Thyroid gland (tissue), 4 donors: Measurements from ENCODE around the gene BCL7C.

Experiments used
- CTCF ChIP-seq, 6 experiments: fragments of 200-600 bp in 3 of 6; fragments of 450-650 bp in 3 of 6; sonication (generic) in 3 of 6; IDR thresholded peaks; one replicate each; pipeline ENCODE4 v1.5.1; 2016 to 2019; ENCODE audit warnings: antibody characterized with exemption in 6 of 6, mild to moderate bottlenecking in 2 of 6, inconsistent platforms in 1 of 6, moderate library complexity in 1 of 6
- POLR2A ChIP-seq, 2 donors: fragments of 450-650 bp; IDR thresholded peaks; one replicate each; pipeline ENCODE4 v1.6.1; 2017; ENCODE audit warnings: antibody characterized with exemption in 2 of 2, mild to moderate bottlenecking in 2 of 2, moderate library complexity in 1 of 2

DNA sequence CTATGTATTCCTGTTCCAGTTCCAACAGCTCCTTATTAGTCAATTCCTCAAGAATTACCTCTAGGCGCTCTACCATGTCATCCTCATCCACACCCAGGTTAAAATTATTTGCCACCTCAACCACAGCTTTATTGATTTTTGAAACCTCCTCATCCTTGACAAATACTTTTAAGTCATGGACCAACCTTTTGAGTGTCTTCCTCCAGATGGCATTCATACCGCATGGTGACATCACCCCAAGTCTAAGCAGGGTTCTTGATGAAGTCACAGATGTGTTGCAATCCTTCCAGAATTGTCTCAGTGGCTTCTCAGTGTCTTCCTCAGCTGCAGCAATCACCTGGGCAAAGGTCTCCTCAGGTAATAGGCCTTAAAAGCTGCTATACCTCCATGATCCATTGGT, 40.1 kb downstream of the BCL7C start:
- TF ChIP-seq CTCF (IDR thresholded peaks at IDR 0.05) (no peak), POLR2A (IDR thresholded peaks at IDR 0.05) (no peak)
